NCI-H82 treated with DMSO at 0.1 percent for 48 hours (cell line): ENCODE data around the gene CFAP77.
"Not testable (repeated sequence)": the region's sequence is repeated elsewhere in the genome, so short reads cannot be mapped to it uniquely, and the experiment has no call there.

Experiments
- DNase-seq: peaks from one replicate; lab custom pipeline; 2025; ENCODE audit not compliant: unreplicated experiment; lab: John Stamatoyannopoulos, UW

The CFAP77 gene

DNA sequence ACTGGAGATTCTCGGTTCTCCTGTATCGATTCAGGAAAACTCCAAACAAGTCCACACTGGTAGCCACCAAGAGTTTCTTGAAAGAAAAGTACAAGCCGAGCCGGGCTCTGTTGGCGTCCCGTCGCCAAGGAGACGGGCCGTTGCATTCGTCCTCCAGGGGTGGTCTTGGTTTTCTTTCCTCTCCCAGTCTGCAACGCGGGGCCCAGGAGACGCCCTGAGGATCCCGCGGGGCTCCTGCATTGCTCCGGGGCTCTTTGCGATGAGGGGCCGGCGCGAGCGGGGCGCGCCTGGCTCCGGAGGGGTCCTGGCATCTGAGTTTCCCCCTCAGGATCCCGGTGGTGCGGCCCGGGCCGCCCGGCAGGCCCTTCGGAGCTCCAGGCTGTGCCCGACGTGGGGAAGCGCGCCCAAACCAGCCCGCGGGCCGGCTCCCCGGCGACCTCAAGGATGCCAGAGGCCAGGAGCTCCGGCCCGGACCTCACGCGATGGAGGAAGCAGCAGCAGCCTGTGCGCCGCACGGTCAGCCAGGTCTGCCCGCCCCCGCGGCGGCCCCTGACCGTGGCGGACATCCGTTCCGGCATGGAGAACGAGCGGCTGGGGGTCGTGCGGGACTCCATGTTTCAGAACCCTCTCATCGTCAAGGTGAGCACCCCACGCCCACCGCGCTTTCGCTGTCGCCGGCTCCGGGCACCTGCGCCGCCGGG is at the start of gene CFAP77:
Gene CFAP77, plus strand, starts transcription at position 384 of the 701 bp plus-strand sequence. Its CDS starts 61 bp downstream, at position 445.
- no peak for DNase-seq

DNA sequence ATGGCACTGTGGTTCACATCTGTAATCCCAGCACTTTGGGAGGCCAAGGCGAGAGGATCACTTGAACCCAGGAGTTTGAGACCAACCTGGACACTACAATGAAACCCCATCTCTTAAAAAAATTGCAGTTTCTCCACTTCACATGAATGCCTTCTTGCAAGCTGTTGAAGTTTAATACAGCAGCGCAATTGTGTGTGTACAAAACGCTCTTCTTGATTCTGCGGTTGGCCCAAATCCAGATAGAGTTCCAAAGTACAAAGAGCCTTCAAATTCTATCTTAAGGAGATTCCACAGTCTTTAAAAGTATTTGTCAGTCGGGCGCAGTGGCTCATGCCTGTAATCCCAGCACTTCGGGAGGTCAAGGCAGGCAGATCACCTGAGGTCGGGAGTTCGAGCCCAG is 45.9 kb upstream of the CFAP77 start:
- no peak for DNase-seq

DNA sequence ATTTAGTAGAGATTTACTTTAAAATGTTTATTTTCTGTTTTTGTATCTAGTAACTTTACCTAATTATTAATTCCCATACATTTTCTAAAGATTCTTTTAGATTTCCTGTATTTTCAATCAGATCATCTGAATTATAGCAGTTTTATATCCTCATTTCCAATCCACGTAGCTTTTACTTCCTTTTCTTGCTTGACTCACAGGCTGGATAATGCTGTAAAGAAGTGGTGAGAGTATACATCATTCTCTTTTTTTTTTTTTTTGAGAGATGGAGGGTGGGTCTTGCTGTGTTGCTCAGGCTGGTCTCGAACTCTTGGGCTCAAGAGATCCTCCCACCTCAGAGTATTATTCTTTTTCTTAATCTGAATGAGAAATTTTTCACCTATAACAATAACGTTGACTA is 44.0 kb upstream of the CFAP77 start:
- DNase-seq, result no peak

DNA sequence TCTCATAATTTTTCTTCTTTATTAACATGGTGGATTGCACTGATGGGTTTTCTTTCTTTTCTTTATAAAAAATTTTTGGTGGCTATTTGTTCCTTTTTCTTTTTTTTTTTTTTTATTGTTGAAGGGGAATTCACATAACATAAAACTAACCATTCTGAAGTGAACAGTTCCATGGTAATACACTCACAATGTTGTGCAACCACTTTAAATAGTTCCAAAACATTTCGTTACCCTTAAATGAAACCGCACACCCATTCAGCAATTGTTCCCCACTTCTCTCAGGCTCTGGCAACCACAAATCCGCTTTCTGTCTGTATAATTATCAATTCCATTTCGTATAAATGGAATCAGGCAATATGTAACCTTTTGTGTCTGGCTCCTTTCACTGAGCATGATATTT is 43.5 kb upstream of the CFAP77 start:
- no peak for DNase-seq

DNA sequence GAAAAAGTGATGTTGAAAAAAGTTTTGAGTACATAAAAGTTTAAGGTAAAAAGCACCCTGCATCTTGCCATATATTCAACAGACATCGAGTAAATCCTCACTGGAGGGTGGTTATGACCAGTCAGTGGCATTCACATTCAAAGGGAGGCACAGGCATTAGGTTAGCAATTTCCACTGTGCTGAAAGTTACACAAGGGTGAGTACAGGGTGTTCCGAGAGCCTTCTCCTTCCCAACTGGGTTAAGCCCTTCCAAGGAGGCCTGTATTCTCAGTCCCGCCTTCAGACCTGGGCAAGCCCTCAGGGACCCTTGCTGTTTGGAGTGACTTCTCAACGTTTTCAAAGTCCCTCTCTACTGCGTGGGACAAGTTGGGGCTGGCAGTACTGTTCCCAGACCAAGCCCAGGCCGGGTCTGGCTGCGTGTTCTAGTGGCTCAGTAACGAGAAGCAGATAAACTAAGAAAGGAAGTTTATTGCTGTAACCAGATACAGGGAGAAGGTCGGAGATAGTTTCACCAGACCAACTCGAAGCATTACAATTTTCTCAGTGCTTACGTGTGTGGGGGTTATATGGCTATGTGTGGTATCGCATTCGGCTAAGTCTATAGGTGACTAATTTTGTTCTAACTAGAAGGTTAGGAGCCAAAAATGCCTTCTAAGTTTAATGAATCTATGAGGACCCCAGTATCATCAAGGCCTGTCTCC is 42.2 kb upstream of the CFAP77 start:
- no peak for DNase-seq

DNA sequence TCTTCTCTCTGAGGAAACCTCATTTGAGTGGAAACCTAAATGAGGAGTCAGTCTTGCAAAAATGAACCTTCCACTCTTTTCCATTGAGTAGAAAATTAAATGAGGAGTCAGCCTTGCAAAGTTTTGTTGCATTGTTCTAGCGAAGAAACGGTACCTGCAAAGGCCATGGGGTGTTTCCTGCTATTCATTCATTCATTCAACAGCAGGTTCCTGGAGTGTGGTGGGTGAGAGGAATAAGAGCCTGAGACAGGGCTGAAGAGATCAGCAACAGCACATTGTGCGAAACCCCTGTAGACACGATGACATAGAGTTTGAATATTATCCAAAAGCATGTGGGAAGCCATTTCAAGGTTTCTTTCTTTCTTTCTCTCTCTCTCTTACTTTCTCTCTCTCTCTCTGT is 40.6 kb upstream of the CFAP77 start:
- DNase-seq, result no peak

DNA sequence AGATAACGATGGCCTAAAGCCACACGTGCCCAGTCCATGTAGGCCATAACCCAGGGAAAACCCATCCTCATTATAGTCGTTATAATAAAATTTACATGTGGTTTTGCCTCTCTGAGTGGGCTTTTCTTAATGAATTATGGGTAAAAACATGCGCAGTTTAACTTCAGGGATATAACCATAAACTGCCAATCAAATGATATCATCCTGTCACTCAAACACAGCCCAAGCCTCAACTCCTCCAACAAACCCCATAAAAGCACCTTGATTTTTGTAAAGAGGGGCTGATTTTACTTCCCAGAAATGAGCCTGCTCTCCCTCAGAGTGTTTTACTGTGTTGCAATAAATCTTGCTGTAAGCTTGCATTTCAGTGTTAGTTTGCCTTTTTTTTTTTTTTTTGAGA is 39.4 kb upstream of the CFAP77 start:
- no peak for DNase-seq

DNA sequence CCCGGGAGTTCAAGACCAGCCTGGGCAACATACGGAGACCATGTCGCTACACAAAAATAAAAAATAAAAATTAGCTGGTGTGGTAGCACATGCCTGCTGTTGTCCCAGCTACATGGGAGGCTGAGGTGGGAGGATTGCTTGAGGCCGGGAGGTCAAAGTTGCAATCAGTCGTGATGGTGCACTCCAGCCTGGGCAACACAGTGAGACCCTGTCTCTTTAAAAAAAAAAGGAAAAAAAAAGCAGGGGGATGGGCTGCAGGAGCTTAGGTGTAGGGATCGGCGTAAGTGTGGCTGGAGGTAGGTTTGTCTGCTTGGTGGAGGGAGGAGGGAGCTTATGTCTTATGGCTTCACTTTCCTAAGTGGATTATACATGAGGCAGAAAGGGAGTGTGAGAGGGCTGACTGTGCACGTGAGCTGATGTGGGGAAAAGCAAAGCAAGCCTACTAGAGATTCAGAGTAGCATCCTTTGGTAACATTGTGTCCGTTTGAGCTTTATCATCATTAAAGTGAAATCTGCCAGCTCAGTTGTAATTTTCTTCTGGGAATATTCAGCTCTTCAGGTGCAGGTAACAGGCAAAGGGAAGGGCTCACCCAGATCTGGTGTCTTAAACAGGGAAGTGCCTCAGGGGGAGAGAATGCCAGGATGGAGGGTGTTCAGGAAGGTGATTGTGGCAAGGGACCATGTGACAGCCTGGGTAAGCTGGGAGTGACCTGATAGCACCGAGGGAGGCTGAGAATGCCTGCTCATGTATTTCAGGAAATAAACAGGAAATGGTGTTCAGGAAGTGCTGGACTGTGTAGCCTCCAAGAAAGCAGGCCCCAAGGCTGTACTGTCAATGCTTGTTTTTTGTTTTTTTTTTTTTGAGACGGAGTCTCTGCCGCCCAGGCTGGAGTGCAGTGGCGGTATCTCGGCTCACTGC is 37.6 kb upstream of the CFAP77 start:
- peak; percentile 92 for DNase-seq

DNA sequence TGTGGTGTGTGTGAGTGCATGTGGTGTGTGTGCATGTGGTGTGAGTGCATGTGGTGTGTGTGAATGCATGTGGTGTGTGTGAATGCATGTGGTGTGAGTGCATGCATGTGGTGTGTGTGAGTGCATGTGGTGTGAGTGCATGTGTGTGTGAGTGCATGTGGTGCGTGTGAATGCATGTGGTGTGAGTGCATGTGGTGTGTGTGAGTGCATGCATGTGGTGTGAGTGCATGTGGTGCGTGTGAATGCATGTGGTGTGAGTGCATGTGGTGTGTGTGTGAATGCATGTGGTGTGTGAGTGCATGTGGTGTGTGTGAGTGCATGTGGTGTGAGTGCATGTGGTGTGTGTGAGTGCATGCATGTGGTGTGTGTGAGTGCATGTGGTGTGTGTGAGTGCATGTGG is 32.2 kb upstream of the CFAP77 start:
- DNase-seq, result not testable (repeated sequence)

DNA sequence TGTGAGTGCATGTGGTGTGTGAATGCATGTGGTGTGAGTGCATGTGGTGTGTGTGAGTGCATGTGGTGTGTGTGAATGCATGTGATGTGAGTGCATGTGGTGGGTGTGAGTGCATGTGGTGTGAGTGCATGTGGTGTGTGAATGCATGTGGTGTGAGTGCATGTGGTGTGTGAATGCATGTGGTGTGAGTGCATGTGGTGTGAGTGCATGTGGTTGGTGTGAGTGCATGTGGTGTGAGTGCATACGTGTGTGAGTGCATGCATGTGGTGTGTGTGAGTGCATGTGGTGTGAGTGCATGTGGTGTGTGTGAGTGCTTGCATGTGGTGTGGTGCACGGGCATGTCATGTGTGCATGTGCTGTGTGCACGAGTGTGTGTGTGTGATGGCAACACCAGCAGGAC is 31.6 kb upstream of the CFAP77 start:
- not testable (repeated sequence) for DNase-seq

DNA sequence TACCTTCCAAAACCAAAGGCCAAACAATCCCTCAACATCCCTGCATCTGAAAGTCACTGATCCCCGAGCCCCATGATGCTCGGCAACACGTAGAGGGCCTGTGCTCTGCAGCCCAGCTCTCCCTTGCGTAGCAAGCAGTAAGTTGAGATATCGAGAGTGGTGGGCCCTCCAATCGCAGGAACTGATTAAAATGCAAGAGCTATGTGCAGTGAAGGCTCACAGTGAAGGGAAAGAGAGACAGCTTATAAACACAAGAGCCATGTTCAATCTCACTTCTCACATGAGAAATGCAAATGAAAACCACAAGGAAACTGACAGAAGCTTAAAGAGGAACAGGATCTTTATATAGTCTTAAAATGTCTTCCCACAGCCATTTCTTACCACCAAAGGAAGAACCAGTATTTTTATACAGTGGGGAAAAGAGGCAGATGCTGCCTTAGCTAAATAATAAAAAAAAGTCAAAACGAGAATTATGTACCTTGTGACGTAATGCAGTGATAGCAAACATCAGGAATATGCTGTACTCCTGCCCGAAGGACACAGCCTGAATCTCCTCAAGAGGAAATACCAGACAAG is 28.0 kb upstream of the CFAP77 start:
- DNase-seq, result no peak

DNA sequence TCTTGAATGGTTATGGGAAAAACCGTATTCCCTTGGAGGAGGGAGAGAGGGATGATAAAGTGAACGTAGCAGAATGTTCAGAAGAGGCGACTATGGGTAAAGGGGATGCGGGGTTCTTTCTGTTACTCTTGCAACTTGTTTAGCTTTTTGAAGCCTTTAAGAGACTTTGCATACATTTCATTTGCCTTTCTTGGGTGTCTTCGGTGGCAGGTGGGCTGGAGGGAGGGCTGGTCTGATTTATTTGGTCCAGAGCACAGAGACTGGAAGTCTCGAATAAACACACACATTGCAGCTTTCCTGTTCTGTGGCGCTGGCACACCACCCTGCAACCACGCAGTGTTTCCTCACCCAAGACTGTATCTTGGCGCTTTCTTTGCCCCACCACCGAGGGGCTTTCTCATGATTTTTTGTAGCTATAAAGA is 26.5 kb upstream of the CFAP77 start:
- no peak for DNase-seq

DNA sequence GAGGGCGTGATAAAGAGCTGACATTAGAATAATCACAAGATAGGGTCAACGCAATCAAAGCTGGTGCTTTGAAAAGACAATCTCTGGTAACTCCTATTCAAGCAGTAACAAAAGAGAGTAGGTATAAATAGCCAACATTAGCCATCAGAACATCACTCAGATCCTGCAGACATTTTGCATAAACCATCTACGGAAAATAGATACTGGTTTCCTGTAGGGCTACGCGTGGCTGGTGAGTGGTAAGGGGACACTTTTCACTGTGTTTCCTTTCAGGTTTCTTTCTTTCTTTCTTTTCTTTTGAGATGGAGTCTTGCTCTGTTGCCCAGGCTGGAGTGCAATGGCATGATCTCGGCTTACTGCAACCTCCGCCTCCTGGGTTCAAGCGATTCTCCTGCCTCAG is 25.6 kb upstream of the CFAP77 start:
- no peak for DNase-seq

DNA sequence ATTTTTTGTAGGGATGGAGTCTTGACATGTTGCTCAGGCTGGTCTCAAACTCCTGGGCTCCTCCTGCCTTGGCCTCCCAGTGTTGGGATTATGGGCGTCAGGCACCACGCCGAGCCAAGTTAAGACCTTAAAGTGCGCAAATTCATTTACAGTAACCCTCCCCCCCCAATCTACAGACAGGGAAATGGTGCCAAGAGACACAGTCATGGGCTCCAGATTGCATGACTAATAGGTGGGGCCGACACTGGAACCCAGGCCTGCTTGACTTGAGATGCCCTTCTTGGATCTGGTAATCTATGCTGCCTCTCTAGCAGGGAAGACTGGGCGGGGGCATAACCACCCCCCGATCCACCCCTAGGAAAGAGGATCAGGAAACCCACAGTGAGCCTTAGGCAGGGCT is 22.9 kb upstream of the CFAP77 start:
- no peak for DNase-seq

DNA sequence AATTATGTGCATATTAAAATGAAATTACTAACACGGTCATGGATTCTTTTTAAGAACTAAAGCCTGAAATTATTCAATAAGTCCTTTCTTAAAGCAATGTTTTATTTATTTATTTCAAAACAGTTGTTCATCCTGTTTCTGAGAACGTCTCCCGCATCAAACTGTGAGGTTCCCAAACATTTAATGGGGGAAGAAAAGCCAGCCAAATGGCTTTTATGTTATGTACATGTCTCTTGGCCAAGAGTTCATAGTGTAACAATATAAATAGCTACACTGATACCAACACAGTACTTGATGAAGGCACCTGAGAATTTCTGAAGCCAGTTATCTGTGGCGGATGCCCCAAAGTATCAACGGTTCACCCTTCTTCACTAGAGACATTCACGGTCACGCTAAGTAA is 19.0 kb upstream of the CFAP77 start:
- DNase-seq, result no peak

DNA sequence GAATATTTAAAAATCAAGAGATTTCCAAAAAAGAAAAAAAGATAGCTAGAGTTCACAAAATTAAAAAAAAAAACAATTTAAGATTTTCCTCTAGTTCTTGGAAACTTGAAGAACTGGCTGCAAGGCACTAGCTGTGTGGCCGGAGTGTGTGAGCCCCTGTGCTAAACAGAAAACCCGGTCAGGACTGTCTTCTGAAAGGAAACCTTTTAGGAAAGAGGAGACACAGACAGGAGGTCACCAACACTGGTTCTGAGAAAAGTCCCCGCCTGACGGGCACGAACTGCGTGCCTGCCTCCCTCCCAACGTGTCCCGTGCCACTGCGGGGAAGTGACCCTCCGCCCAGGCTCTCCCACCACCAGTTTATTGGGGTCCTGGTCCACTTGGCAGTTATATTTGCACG is 18.6 kb upstream of the CFAP77 start:
- DNase-seq, result no peak

DNA sequence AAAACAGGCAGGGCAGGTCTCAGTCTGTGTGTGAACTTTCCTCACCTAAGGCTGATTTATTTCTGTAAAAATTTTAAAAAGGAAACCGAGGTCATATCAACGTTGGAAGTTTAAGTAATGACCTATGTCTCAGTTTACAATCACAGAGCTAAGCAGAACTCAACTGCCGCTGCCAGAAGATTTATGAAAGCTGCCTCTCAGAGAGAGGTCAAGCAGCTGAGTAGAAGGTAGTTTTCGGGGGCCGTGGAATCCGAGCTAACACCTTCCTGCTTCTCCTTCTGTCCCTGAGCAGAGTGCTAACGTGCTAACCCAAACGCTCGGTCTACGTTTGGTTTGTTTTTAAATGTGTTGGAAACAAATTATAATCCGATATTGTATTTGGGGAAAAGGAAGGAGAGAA is 14.5 kb upstream of the CFAP77 start:
- DNase-seq, result no peak

DNA sequence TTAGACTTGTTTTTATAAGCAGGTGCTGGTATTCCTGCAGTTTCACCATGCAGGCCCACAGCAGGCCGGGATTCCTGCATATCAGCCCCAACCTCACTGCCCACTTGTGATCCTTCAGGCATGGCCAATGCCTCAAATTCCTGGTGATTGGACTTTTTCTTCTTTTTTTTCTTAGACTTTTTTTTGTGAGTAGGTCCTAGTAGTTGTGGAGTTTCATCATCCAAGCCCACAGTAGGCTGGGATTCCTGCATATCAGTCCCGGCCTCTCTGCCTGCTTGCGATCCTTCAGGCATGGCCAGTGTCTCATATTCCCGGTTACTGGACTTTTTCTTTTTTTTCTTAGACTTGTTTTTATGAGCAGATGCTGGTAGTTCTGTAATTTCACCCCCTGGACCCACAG is 8.2 kb upstream of the CFAP77 start:
- DNase-seq, result no peak

DNA sequence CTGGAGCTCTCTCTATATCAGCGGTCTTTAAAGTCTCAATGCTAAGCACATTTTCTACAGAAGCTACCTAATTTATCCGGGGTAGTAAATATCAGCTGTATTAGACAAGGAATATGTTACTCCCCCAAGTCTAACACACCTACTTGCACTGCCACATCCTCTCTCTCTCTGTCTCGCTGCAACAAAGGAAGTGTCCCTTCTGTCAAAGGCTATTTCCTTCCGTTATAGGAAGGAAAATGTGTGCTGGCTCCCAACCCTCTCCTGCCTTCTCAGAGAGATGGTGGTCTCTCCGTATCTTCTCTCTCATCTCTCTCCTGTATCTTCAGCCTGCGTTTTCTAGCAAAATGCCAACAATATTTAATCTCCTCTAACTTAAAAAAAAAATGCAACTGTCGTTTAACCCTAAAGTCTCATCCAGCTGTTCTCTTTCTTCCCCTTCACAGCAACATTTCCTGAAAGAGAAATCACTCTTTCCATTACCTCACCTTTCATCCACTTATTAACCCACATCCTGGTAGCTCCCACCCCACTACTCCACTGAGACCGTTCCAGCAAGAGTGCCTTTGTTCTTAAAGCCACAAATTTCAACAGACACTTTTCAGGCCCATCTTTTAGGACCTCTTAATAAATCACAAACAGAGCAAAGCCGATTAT is 5.7 kb upstream of the CFAP77 start:
- DNase-seq, result no peak

DNA sequence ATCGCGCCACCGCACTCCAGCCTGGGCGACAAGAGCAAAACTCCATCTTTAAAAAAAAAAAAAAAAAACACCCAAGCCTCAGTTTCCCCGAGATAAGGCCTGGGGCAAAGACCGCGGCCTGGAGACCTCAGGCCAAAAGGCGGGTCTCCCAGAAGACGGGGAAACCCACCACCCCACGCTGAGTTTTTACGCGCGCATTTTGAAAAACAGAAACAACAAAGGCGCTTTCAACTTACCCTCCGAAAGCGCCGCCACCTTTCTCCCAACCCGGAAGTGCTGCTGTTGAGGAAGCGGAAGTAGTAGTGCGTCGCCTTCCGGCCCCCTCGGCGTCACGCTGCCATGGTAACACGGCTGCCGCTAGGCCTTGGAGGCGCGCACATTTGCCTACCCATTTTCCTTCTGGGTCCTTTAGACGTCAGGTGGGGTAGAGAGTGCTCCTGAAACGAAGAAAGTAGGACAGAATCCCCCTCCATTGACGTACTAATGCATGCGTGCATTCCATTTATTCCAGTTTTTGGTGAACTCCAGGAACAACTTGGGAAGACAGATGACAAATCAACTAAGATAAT is 3.4 kb upstream of the CFAP77 start, which contains the start of gene TTF1:
Gene TTF1, minus strand, starts transcription at position 287 of the 569 bp plus-strand sequence. CDS start 4,019 bp downstream, outside the sequence.
- DNase-seq, result peak; percentile 61
